Smooth muscle cell (in vitro differentiated cells): Measurements from ENCODE around the gene PRR36. TPM values are rescaled to one million over a fixed set of nuclear protein-coding genes. Genes with fewer than 3 reads are reported as not detected.

Experiments
- DNase-seq: peaks from one replicate; lab custom pipeline; 2025; ENCODE audit not compliant: unreplicated experiment; lab: John Stamatoyannopoulos, UW
- H2AFZ ChIP-seq: fragments of 200-600 bp; sonication (generic); 2 replicates; pipeline ENCODE4 v1.6.0; 2016; ENCODE audit warnings: antibody characterized with exemption, low read depth, mild to moderate bottlenecking
- H3F3A ChIP-seq: fragments of 200-600 bp; sonication (generic); 2 replicates; pipeline ENCODE4 v1.6.0; 2017; ENCODE audit warnings: antibody characterized with exemption, low read depth
- H3K27ac ChIP-seq: fragments of 200-600 bp; sonication (generic); 2 replicates; pipeline ENCODE4 v1.5.1; 2016; ENCODE audit warnings: low read depth, mild to moderate bottlenecking
- H3K27me3 ChIP-seq: fragments of 200-600 bp; sonication (generic); 2 replicates; pipeline ENCODE4 v1.6.1; 2016; ENCODE audit warnings: low read depth, mild to moderate bottlenecking
- H3K36me3 ChIP-seq: fragments of 200-600 bp; sonication (generic); 2 replicates; pipeline ENCODE4 v1.5.1; 2016; ENCODE audit warnings: low read depth
- H3K4me1 ChIP-seq: fragments of 200-600 bp; sonication (generic); 2 replicates; pipeline ENCODE4 v1.5.1; 2016; ENCODE audit warnings: low read depth
- H3K4me2 ChIP-seq: fragments of 200-600 bp; sonication (generic); 2 replicates; pipeline ENCODE4 v1.6.0; 2016; ENCODE audit warnings: mild to moderate bottlenecking
- H3K4me3 ChIP-seq: fragments of 200-600 bp; sonication (generic); 2 replicates; pipeline ENCODE4 v1.5.1; 2016; ENCODE audit warnings: mild to moderate bottlenecking
- H3K79me2 ChIP-seq: fragments of 200-600 bp; sonication (generic); 2 replicates; pipeline ENCODE4 v1.6.0; 2016; ENCODE audit warnings: low read depth, mild to moderate bottlenecking
- H3K9ac ChIP-seq: fragments of 200-600 bp; sonication (generic); 2 replicates; pipeline ENCODE4 v1.6.0; 2016; ENCODE audit warnings: low read depth
- H3K9me3 ChIP-seq: fragments of 200-600 bp; sonication (generic); replicated peaks from 2 replicates; pipeline ENCODE4 v1.5.1; 2016; ENCODE audit warnings: low read depth
- H4K20me1 ChIP-seq: fragments of 200-600 bp; sonication (generic); 2 replicates; pipeline ENCODE4 v1.6.0; 2016; ENCODE audit warnings: low read depth
- WGBS: methylation state at CpG from one replicate; pipeline ENCODE4 v1.1.7; 2016; ENCODE audit warnings: low lambda C conversion rate; 5-methylcytosine and 5-hydroxymethylcytosine counted together
- polyA plus RNA-seq: library from polyadenylated mRNA; unstranded; fragments of >200 nt; fragmentation: Nextera tagmentation; extraction: Ambion mirVana; gene quantifications from 2 replicates; pipeline ENCODE4 v1.2.1, GENCODE V29; 2016
- total RNA-seq: library from RNA; depleted of rRNA; stranded (reverse); fragments of >200 nt; gene quantifications from 2 replicates; pipeline ENCODE4 v1.2.3, GENCODE V29; 2014
- TF ChIP-seq, protein P1 (sequence below): fragments of 200-600 bp; sonication (generic); IDR thresholded peaks from 2 replicates; pipeline ENCODE4 v1.5.1; 2017; ENCODE audit warnings: borderline replicate concordance, mild to moderate bottlenecking, antibody characterized with exemption; ENCODE audit not compliant: insufficient read depth, poor library complexity, severe bottlenecking

The PRR36 gene
- total and polyA plus RNA-seq, 2 experiments from 2014 or later, result 0.13 to 0.57 TPM

DNA sequence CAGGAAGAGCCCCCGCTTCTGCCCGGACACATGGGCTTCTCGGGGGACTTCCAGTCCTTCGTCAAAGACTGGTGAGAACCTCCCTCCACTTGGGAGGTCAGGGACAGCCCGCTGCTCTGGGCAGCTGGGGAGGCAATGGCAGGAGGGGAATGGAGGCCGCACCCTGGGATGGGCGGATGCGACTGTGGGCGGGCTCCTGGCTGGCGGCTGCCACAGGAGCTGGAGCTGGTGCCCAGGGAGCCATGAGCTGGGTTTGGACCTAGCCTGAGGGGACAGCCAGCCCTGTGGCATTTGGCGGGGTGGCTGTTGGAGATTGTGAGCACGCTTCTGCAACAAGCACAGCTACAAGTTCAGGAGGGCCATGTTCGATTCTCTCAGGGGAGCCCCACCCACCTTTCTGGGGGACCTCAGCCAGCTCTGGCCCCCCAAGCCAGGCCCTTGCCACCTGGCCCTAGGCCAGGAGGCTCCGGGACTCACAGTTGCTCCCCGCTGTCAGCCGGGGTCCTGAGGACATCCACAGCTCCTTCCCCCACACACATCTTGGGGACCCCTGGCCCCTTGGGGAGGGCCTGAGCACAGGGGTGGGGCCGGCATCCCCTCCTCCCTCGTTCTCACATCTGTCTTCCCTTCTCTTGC lies 37.4 kb upstream of the PRR36 start:
- H3K27ac ChIP-seq, result no peak overlapping the region
- H3K9ac ChIP-seq, result no peak overlapping the region
- peaks cover 9% of the 10 kb centered on the region for H3K4me1 ChIP-seq
- H3K36me3 ChIP-seq, result no peaks in the 10 kb centered on the region
- peaks cover 10% of the 10 kb centered on the region for H3K79me2 ChIP-seq
- no peaks in the 10 kb centered on the region for H3K27me3 ChIP-seq
- 96% methylated on average over 17 of the region's 18 CpGs for WGBS
- H3F3A ChIP-seq, result no peaks in the 10 kb centered on the region
- no peak overlapping the region for H2AFZ ChIP-seq
- H3K9me3 ChIP-seq, result no peaks in the 10 kb centered on the region
- TF ChIP-seq, protein P1, sequence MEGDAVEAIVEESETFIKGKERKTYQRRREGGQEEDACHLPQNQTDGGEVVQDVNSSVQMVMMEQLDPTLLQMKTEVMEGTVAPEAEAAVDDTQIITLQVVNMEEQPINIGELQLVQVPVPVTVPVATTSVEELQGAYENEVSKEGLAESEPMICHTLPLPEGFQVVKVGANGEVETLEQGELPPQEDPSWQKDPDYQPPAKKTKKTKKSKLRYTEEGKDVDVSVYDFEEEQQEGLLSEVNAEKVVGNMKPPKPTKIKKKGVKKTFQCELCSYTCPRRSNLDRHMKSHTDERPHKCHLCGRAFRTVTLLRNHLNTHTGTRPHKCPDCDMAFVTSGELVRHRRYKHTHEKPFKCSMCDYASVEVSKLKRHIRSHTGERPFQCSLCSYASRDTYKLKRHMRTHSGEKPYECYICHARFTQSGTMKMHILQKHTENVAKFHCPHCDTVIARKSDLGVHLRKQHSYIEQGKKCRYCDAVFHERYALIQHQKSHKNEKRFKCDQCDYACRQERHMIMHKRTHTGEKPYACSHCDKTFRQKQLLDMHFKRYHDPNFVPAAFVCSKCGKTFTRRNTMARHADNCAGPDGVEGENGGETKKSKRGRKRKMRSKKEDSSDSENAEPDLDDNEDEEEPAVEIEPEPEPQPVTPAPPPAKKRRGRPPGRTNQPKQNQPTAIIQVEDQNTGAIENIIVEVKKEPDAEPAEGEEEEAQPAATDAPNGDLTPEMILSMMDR, result no peak
- H3K4me3 ChIP-seq, result no peak overlapping the region
- H3K4me2 ChIP-seq, result no peak overlapping the region
- no peak for DNase-seq
- peaks cover 39% of the 10 kb centered on the region for H4K20me1 ChIP-seq

DNA sequence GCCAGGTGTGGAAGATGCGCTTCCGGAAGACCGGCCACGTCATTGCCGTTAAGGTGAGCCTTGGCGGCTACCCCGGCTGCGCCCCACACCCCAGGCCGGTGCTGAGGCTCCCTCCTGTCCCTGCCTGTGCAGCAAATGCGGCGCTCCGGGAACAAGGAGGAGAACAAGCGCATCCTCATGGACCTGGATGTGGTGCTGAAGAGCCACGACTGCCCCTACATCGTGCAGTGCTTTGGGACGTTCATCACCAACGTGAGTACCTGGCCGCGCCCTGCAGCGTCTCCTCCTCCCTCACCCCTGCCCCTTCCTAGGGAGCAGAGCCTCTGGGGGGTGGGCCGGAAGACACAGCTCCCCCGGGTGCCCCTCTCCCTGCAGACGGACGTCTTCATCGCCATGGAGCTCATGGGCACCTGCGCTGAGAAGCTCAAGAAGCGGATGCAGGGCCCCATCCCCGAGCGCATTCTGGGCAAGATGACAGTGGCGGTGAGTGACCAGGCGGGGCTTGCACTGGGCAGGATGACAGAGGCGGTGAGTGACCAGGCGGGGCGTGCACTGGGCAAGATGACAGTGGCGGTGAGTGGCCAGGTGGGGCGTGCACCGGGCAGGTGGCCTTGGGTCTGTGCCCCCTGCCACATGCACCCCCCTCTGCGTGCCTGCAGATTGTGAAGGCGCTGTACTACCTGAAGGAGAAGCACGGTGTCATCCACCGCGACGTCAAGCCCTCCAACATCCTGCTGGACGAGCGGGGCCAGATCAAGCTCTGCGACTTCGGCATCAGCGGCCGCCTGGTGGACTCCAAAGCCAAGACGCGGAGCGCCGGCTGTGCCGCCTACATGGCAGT lies 36.4 kb upstream of the PRR36 start:
- Histone ChIP-seq H3K9me3 (no peaks in the 10 kb centered on the region), H3K4me2 (no peak overlapping the region), H3K79me2 (peaks cover 21% of the 10 kb centered on the region), H2AFZ (no peak overlapping the region), H3K4me1 (no peaks in the 10 kb centered on the region), H4K20me1 (peaks cover 50% of the 10 kb centered on the region), H3K9ac (no peak overlapping the region), H3F3A (no peaks in the 10 kb centered on the region), H3K4me3 (no peak overlapping the region), H3K27ac (no peak overlapping the region), H3K27me3 (no peaks in the 10 kb centered on the region), H3K36me3 (no peaks in the 10 kb centered on the region)
- TF ChIP-seq, protein P1, result no peak
- WGBS, result 98% methylated on average over 48 of the region's 54 CpGs
- DNase-seq, result no peak

GRCh38 chr19:7909471-7910067 lies 35.4 kb upstream of the PRR36 start:
- H2AFZ ChIP-seq, result no peak overlapping the region
- H3K9me3 ChIP-seq, result no peaks in the 10 kb centered on the region
- H3F3A ChIP-seq, result no peaks in the 10 kb centered on the region
- H3K4me3 ChIP-seq, result no peak overlapping the region
- 98% methylated on average over 19 of the region's 21 CpGs for WGBS
- no peak overlapping the region for H3K9ac ChIP-seq
- H3K4me1 ChIP-seq, result peaks cover 7% of the 10 kb centered on the region
- TF ChIP-seq, protein P1, result no peak
- H3K27me3 ChIP-seq, result no peaks in the 10 kb centered on the region
- H3K79me2 ChIP-seq, result peaks cover 31% of the 10 kb centered on the region
- peaks cover 60% of the 10 kb centered on the region for H4K20me1 ChIP-seq
- H3K4me2 ChIP-seq, result no peak overlapping the region
- H3K36me3 ChIP-seq, result no peaks in the 10 kb centered on the region
- H3K27ac ChIP-seq, result no peak overlapping the region
- no peak for DNase-seq
